MM.1S (cell line): ENCODE results near the gene ARHGAP44.

Experiments used
- DNase-seq: peaks from one replicate; pipeline ENCODE4 v3.0.0-alpha.2; 2015
- H2AFZ ChIP-seq: fragments of 300-600 bp; sonication (generic); 2 replicates; pipeline ENCODE4 v1.6.0; 2016; ENCODE audit warnings: antibody characterized with exemption, low read length
- H3F3A ChIP-seq: fragments of 300-600 bp; sonication (generic); 2 replicates; pipeline ENCODE4 v1.6.1; 2016; ENCODE audit warnings: mild to moderate bottlenecking, antibody characterized with exemption, low read length, moderate library complexity, mixed read lengths; ENCODE audit not compliant: insufficient read depth
- H3K27ac ChIP-seq: fragments of 300-600 bp; sonication (generic); 2 replicates; pipeline ENCODE4 v1.5.1; 2016; ENCODE audit warnings: mild to moderate bottlenecking, low read length
- H3K27me3 ChIP-seq: fragments of 300-600 bp; sonication (generic); replicated peaks from 2 replicates; pipeline ENCODE4 v1.6.0; 2016; ENCODE audit warnings: low read length; ENCODE audit not compliant: insufficient read depth
- H3K36me3 ChIP-seq: fragments of 300-600 bp; sonication (generic); replicated peaks from 2 replicates; pipeline ENCODE4 v1.6.1; 2016; ENCODE audit warnings: mild to moderate bottlenecking, low read length, mixed read lengths; ENCODE audit not compliant: insufficient read depth
- H3K4me1 ChIP-seq: fragments of 300-600 bp; sonication (generic); 2 replicates; pipeline ENCODE4 v1.6.1; 2016; ENCODE audit warnings: low read length, mixed read lengths
- H3K4me2 ChIP-seq: fragments of 300-600 bp; sonication (generic); 2 replicates; pipeline ENCODE4 v1.6.0; 2016; ENCODE audit warnings: low read depth, low read length
- H3K4me3 ChIP-seq: fragments of 300-600 bp; sonication (generic); 2 replicates; pipeline ENCODE4 v1.5.1; 2016; ENCODE audit warnings: low read length, mixed read lengths
- H3K79me2 ChIP-seq: fragments of 300-600 bp; sonication (generic); 2 replicates; pipeline ENCODE4 v1.6.1; 2016; ENCODE audit warnings: mixed run types, low read length, mixed read lengths
- H3K9ac ChIP-seq: fragments of 300-600 bp; sonication (generic); 2 replicates; pipeline ENCODE4 v1.6.1; 2016; ENCODE audit warnings: low read length, mixed read lengths
- H3K9me2 ChIP-seq: fragments of 300-600 bp; sonication (generic); replicated peaks from 2 replicates; pipeline ENCODE4 v1.6.1; 2016; ENCODE audit warnings: mild to moderate bottlenecking, low read length, mixed read lengths; ENCODE audit not compliant: insufficient read depth
- H3K9me3 ChIP-seq: fragments of 300-600 bp; sonication (generic); replicated peaks from 2 replicates; pipeline ENCODE4 v1.6.1; 2016; ENCODE audit warnings: mild to moderate bottlenecking, low read length, mixed read lengths; ENCODE audit not compliant: insufficient read depth
- H4K20me1 ChIP-seq: fragments of 300-600 bp; sonication (generic); 2 replicates; pipeline ENCODE4 v1.6.1; 2016; ENCODE audit warnings: mild to moderate bottlenecking, low read length, moderate library complexity, mixed read lengths; ENCODE audit not compliant: insufficient read depth
- EZH2 ChIP-seq: fragments of 300-600 bp; sonication (generic); optimal IDR thresholded peaks from 2 replicates; pipeline ENCODE3; 2017; ENCODE audit warnings: low read depth, mild to moderate bottlenecking, antibody characterized with exemption, low read length, mixed read lengths
- EZH2phosphoT487 ChIP-seq: fragments of 300-600 bp; sonication (generic); IDR thresholded peaks from 2 replicates; pipeline ENCODE4 v1.6.1; 2018; ENCODE audit warnings: antibody characterized with exemption, low read length
- TF ChIP-seq, protein P1 (sequence below): fragments of 300-600 bp; sonication (generic); IDR thresholded peaks from 2 replicates; pipeline ENCODE4 v1.5.1; 2016; ENCODE audit warnings: antibody characterized with exemption, low read length, mixed read lengths

Gene ARHGAP44

DNA sequence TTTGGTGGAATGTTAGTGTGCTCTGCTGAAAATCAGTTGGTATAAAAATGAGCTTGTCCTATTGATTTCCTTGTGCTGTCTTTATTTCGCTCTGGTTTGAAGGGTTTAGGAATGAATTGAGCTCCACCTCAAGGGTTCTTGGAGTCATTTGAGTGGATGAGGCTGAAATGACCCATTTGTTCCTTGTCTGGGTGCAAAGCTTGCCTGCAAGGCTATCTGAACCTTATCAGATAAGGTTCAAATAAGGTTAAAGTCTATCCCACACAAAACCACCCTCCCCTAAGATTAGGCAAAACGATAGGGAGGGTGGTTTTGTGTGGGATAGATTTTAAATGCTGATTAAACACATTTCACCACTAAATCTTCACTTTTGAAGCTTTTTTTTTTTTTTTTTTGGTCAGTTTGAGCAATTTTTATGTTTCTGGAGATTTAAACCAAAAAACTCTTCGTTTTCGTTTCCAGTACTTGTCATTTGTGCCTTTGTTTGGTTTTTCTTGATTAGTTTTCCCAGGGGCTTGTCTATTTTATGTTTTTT is 62.7 kb downstream of the ARHGAP44 start:
- no peak overlapping the region for H2AFZ ChIP-seq

GRCh38 chr17:12853921-12854320 is 64.6 kb downstream of the ARHGAP44 start:
- no peak for TF ChIP-seq EZH2phosphoT487
- TF ChIP-seq EZH2, result no peak
- TF ChIP-seq, protein P1, sequence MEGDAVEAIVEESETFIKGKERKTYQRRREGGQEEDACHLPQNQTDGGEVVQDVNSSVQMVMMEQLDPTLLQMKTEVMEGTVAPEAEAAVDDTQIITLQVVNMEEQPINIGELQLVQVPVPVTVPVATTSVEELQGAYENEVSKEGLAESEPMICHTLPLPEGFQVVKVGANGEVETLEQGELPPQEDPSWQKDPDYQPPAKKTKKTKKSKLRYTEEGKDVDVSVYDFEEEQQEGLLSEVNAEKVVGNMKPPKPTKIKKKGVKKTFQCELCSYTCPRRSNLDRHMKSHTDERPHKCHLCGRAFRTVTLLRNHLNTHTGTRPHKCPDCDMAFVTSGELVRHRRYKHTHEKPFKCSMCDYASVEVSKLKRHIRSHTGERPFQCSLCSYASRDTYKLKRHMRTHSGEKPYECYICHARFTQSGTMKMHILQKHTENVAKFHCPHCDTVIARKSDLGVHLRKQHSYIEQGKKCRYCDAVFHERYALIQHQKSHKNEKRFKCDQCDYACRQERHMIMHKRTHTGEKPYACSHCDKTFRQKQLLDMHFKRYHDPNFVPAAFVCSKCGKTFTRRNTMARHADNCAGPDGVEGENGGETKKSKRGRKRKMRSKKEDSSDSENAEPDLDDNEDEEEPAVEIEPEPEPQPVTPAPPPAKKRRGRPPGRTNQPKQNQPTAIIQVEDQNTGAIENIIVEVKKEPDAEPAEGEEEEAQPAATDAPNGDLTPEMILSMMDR, result no peak

More for the DNA sequence above, 62.7 kb downstream of the ARHGAP44 start:
- Histone ChIP-seq H4K20me1 (no peaks in the 10 kb centered on the region), H3F3A (no peaks in the 10 kb centered on the region), H3K4me2 (no peak overlapping the region), H3K4me3 (no peak overlapping the region), H3K4me1 (no peaks in the 10 kb centered on the region), H3K36me3 (no peaks in the 10 kb centered on the region), H3K9me3 (no peaks in the 10 kb centered on the region; the same call in 1 of the 2 replicates), H3K9me2 (no peaks in the 10 kb centered on the region), H3K27me3 (no peaks in the 10 kb centered on the region), H3K27ac (no peak overlapping the region), H3K79me2 (no peaks in the 10 kb centered on the region), H3K9ac (no peak overlapping the region)
- no peak for TF ChIP-seq EZH2
- TF ChIP-seq EZH2phosphoT487, result no peak
- TF ChIP-seq, protein P1, result no peak
- DNase-seq, result no peak

DNA sequence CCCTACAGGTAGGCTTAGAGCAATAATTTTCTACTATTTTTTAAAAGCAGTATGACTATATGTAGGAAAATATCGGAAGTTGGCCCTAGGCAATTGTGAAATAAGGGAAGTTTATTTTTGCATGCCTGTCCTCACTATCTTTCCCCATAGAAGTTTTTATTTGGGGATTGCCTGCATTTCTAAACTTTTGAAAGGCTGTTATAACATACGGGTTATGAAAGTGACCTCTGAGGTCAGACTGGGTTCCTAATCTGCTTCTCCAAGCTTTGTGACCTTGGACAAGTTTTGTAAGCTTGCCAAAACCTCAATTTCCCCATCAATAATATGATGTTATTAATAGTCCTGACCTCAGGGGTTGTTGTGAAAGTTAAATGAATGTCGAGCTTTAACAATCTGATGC is 67.1 kb downstream of the ARHGAP44 start:
- Histone ChIP-seq H3K9me2 (no peaks in the 10 kb centered on the region), H3K9me3 (no peaks in the 10 kb centered on the region; the same call in 1 of the 2 replicates), H3F3A (no peaks in the 10 kb centered on the region), H2AFZ (no peak overlapping the region), H3K36me3 (no peaks in the 10 kb centered on the region), H3K9ac (no peak overlapping the region), H3K79me2 (no peaks in the 10 kb centered on the region), H3K4me3 (no peak overlapping the region), H3K4me1 (no peaks in the 10 kb centered on the region), H3K4me2 (no peak overlapping the region), H3K27me3 (no peaks in the 10 kb centered on the region), H3K27ac (no peak overlapping the region), H4K20me1 (no peaks in the 10 kb centered on the region)
- no peak for TF ChIP-seq EZH2phosphoT487
- TF ChIP-seq, protein P1, result no peak
- no peak for TF ChIP-seq EZH2
- no peak for DNase-seq

More at GRCh38 chr17:12853921-12854320, 64.6 kb downstream of the ARHGAP44 start:
- Histone ChIP-seq H3K4me2 (no peak overlapping the region), H3K27ac (no peak overlapping the region), H3K79me2 (no peaks in the 10 kb centered on the region), H3K36me3 (no peaks in the 10 kb centered on the region), H3K9me2 (no peaks in the 10 kb centered on the region), H4K20me1 (no peaks in the 10 kb centered on the region), H3K27me3 (no peaks in the 10 kb centered on the region), H3K4me3 (no peak overlapping the region), H3F3A (no peaks in the 10 kb centered on the region), H3K9ac (no peak overlapping the region), H2AFZ (no peak overlapping the region), H3K4me1 (no peaks in the 10 kb centered on the region), H3K9me3 (no peaks in the 10 kb centered on the region; the same call in 1 of the 2 replicates)
- no peak for DNase-seq
